GM10266 (cell line): ENCODE results near the gene PI3.
"Not testable (repeated sequence)": the region's sequence is repeated elsewhere in the genome, so short reads cannot be mapped to it uniquely, and the experiment has no call there.

Experiments
- DNase-seq: peaks from one replicate; pipeline ENCODE4 v3.0.0; 2012; ENCODE audit errors: extremely low spot score
- CTCF ChIP-seq: IDR thresholded peaks from 2 replicates; pipeline ENCODE4 v1.5.1; 2012; ENCODE audit warnings: mild to moderate bottlenecking, low read depth; ENCODE audit not compliant: control insufficient read depth, insufficient read depth; ENCODE audit errors: missing control alignments

Gene PI3

GRCh38 chr20:45152405-45152804 lies 22.3 kb upstream of the PI3 start:
- TF ChIP-seq CTCF, result no peak
- no peak for DNase-seq

GRCh38 chr20:45153147-45153546 lies 21.6 kb upstream of the PI3 start:
- DNase-seq, result no peak
- TF ChIP-seq CTCF, result no peak

- no peak for TF ChIP-seq CTCF
- no peak for DNase-seq
Observed at GRCh38 chr20:45153752-45154151, 20.9 kb upstream of the PI3 start.

- no peak for DNase-seq
- no peak for TF ChIP-seq CTCF
Observed at GRCh38 chr20:45154183-45154582, 20.5 kb upstream of the PI3 start.

- not testable (repeated sequence) for DNase-seq
Observed at GRCh38 chr20:45154794-45155193, 19.9 kb upstream of the PI3 start.

GRCh38 chr20:45156713-45157112 lies 18.0 kb upstream of the PI3 start:
- no peak for DNase-seq
- no peak for TF ChIP-seq CTCF

GRCh38 chr20:45157962-45158361 lies 16.7 kb upstream of the PI3 start:
- no peak for DNase-seq
- TF ChIP-seq CTCF, result no peak

GRCh38 chr20:45163083-45163803 lies 11.5 kb upstream of the PI3 start:
- DNase-seq, result no peak
- no peak for TF ChIP-seq CTCF
